ENCODE data around the gene RASA3.

The RASA3 gene

DNA sequence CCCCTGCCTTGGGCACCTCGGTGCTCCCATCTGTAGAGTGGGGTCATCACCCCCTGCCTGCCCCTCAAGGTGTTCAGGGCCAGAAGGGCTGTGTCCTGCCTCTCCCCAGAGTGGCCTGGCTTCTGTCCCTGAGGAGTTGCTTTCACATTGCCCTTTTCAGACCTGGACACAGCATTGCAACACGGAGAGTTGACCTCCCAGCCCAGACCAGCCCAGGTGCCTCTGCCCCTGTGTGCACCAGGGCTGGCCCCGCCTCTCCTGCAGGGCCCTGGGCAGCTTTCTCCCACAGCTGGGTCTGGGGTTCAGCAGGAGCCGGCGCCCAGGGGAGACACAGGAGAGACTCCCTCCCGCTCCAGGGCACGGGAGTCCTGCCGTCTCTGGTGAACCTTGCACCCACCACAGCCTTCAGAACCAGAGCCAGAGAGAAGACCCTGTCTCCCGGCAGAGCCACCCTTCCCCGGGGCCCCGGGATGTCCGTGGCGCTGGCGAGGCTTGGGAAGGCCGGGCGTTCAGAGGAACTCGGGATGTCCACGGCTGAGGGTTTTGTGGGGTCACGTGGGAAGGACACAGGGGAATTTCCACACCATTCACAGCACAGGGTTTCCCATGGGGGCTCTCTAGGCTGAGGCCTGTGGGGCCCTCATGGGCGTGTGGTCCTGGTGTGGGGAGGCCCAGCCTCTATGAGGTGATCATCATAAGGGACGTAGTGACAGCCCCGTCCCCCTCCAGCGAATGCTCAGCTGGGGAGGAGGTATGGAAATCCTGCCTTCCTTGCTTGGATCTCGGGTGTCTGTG, 181.8 kb downstream of the RASA3 start:
- DNase-seq (ENCODE audit: low spot score): no peak

DNA sequence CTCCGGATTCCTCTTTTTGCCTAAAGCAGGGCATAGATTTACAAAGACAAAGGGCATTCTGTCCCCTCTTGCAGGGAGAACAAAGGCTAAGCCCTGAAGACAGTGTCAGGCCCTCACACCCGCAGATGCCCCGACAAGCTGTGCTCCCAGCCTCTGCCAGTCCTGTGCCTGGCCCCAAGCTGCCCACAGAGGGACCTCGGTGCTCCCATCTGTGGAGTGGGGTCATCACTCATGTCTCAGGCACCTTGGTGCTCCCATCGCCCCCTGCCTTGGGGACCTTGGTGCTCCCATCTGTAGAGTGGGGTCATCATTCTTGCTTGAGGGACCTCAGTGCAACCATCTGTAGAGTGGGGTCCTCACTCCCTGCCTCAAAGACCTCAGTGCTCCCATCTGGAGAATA, 182.9 kb downstream of the RASA3 start:
- no peak for DNase-seq (ENCODE audit: low spot score)

DNA sequence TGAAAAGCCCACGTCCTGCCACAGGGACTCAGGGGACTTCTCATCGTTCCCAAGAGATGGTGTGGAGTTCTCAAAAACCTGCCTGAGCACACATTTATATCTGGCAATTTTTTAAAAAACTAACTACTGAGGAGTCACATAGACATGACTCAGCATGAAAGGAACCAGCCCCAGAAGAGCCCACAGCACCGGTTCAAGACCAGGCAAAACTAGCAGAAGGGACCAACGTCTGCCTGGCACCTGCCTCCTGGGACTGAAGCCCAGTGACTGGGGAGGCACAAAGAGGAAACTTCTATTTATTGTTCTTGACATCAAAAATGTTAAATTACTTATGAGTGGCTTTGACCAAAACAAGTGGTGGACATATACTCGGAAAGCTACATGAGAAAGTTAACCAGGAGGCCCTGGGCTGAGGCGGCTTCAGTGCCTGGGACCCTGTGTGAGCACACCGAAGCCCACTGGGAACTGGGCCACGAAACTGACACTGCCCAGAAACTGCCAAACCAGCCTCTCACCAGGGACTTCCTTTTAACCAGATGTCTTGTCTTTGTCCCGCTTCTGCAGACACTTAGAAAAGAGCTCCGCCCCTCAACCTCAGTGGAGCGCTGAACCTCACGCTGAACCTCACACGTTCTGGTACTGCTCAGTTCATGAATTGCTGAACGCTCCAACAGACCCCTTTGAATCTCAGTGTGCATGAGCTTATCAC, 184.2 kb downstream of the RASA3 start:
- no peak for DNase-seq (ENCODE audit: low spot score)

DNA sequence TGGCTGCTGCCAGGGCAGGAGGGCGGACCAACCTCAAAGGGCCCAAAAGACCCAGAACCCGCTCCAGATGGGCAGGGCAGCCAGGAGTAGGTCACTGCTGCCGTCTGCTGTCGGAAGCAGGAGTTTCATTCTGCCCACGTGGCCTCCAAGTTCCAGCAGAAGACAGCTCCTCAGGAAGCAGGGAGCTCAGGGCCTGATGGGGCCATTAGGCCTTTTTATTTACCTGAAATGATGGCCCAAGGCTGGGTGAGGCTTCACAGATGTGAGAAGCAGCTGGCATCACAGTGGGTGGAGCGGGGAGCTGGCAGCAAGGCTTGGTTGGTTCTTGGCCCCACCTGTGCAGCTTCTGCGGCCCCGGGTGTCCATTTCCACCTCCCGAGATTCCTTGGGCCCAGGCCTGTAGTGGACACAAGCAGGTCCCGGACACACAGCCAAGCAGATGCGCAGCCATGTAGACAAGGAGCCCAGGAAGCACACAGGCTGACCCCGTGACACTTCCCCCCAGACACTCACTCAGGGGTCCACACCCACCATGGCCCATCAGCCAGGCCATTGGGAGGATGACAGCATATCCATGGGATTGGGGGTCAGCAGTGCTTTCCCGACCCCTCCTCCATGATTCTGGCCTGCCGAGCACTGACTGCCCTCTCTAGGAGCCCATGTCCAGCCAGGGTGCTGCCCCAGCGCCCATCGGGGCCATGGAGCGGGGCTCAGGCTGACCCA, 185.0 kb downstream of the RASA3 start:
- DNase-seq (ENCODE audit: low spot score): peak; percentile 77

GRCh38 chr13:113946409-113947181, 185.8 kb downstream of the RASA3 start:
- DNase-seq (ENCODE audit: low spot score): no peak

DNA sequence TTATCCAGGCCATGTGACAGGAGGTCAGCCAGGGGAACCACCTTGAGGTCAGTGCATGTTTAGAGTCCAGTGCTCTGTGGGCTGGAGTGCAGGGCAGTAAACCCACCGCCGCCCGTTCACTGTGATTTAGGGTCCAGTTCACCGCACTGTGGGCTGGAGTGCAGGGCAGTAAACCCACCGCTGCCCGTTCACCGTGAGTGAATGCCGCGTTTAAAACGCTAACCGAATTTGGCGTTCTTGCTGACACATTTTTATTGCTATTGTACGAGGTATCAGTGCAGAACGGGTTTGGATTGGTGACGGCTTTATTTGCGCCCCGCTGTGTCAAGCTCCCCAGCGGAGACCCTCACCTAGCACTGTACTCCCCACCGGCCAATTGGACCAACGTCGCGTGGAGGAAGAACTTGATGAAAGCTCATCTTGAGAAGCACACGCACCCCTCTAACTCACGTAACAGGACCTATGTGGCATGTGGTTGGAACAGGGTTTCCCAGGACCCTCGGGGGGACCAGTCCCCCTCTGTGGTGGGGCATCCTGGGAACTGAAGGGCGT, 186.5 kb downstream of the RASA3 start:
- DNase-seq (ENCODE audit: low spot score): no peak

DNA sequence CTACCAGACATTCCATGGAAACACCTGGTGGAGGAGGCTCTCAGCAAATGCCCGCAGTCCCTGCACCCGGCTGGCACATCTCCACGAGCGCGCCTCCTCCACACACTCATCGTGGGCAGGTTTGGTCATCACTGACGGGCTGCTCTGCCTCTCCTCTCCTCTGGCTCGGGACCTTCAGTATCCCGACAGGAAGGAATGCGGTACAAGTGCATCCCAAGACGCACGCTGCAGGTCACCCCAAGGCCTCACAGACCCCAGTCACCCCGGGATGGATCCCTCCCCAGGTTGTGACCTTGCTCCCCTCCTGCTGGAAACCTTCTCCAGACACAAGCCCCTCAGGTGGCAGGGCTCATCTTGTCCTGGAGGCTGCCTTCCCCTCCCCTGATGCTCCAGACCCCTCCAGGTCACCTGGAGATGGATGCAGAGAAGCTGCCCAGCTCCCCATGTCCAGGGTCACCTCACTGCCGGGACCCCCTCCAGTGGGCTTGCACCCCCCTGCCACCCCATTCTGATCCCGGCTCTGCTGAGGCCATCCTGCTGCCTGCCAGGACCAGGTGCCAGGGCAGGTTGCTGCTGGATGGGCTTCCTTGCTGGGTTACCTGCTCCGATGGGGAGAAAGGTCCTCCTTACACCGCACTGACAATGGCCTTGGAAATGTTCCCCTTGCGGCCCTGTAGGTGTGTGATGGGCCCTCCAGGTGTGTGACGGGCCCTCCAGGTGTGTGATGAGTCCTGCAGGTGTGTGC, 188.4 kb downstream of the RASA3 start:
- no peak for DNase-seq (ENCODE audit: low spot score)

GRCh38 chr13:113942591-113943103, 189.8 kb downstream of the RASA3 start:
- DNase-seq (ENCODE audit: low spot score): no peak

DNA sequence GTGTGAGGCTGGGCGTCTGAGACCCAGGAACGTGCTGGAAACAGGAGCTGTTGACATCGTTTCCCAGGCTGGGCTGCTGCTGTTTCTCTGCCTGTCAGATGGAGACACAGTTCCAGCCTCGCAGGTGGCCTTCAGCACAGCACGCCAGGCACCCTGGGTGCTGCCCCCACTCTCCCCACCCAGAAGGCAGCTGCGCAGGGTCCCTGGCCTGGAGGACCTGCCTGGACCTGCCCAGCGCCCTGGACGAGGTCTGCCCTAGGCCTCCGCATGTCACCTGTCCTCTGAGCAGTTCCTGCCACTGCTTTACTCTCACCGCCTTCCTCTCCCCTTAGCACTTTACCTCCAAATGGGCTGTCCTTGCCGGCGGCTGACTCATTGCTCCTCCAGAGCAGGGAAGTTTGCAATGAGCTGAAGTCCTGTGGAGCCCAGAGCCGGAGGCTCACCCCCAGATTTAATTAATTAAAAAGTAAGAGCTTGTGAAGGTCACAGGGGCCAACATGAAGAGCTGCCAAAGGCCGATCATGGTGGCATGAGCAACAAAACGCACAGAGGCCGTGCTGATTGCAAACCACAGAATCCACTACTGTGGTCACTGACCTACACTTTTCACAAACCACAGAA, 190.7 kb downstream of the RASA3 start:
- DNase-seq (ENCODE audit: low spot score): no peak

DNA sequence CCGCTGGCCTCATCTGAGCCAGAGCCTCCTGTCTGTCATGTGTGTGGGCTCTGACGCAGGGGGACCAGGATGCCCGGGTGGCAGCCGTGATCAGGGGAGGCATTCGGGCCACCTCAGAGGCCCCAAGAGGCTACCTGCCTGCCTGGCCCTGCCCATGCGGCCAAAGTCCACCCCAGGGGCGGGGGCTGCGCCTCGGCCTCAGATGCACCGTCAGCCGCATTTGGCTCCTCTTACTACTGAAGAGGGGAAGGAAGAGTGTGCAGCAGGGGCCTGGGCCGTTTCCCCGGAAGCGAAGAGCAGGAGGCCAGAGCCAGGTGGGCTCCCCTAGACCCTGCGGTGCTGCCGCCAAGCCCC, 192.5 kb downstream of the RASA3 start:
- no peak for DNase-seq (ENCODE audit: low spot score)

- no peak for DNase-seq (ENCODE audit: low spot score)
Observed at GRCh38 chr13:113939129-113939943, 193.1 kb downstream of the RASA3 start.

GRCh38 chr13:113938716-113939115, 193.7 kb downstream of the RASA3 start:
- no peak for DNase-seq (ENCODE audit: low spot score)

GRCh38 chr13:113938246-113938645, 194.2 kb downstream of the RASA3 start:
- DNase-seq (ENCODE audit: low spot score): no peak

GRCh38 chr13:113937527-113938180, 194.8 kb downstream of the RASA3 start:
- no peak for DNase-seq (ENCODE audit: low spot score)

- DNase-seq (ENCODE audit: low spot score): no peak
Observed at GRCh38 chr13:113937073-113937472, 195.3 kb downstream of the RASA3 start.

- DNase-seq (ENCODE audit: low spot score): no peak
Observed at GRCh38 chr13:113936166-113936965, 196.1 kb downstream of the RASA3 start.

GRCh38 chr13:113935001-113935844, 197.2 kb downstream of the RASA3 start:
- no peak for DNase-seq (ENCODE audit: low spot score)
